ENCODE results near the gene NHERF2.

NHERF2 gene

DNA sequence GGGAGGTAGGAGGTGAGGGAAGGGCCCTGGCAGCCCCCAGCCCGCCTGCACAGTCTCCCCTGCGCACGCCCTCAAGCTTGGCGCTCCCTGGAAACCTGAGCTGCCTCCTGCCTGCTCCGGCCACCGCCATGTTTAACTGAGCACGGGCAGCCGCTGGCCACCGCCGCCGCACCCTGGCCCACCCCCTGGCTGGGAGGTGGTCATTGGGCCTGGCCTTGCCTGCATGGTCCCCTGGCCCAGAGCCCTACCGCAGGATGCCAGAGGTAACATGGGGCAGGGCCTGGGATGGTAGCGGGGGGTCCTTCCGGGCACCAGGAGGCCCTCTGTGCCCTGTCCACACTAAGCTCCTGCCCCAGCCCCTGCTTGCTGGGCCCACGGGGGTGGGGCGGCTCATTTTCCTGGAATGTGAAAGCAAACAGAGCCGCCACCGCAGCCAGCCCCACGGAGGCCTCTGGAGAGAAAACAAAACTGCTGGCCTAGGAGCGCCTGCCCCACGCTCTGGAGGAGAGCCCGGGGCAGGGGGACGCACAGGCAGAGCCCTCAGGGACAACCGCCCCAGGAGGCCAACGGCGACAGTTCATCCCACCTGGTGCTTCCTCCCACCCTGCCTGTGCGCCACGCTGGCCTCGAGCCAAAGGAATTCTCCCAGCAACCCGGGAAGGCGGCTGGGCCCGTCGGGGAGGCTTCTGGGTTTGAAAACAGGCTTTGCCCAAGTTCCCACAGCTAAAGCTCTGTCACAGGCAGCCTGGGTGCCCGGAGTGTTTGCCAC lies 8.9 kb downstream of the NHERF2 start:
- Histone ChIP-seq H4K8ac (ENCODE audit: low read length) (peak overlapping the region; percentile 95), H3K27me3 (ENCODE audit: control insufficient read depth in 1 of 2, insufficient read depth in 1 of 2, low read length in 2 of 2) (no peaks in the 10 kb centered on the region), H3K23ac (ENCODE audit: low read length in 2 of 2) (peak overlapping the region in 1 of 2 experiments; percentile 85), H2BK15ac (ENCODE audit: low read depth, poor library complexity, severe bottlenecking) (peak overlapping the region; percentile 97), H3K4me1 (ENCODE audit: control insufficient read depth, insufficient read depth, low read depth, low read length) (peaks cover 88% of the 10 kb centered on the region), H2AFZ (ENCODE audit: low read depth, low read length) (peak overlapping the region; percentile 33), H3K4ac (ENCODE audit: low read depth in 1 of 2, low read length in 2 of 2) (peak overlapping the region; percentile 95 to 100), H3K18ac (ENCODE audit: low read depth in 1 of 2, low read length in 2 of 2) (peak overlapping the region; percentile 75 to 96), H3K14ac (ENCODE audit: low read length in 2 of 2) (peak overlapping the region in 1 of 2 experiments; percentile 69), H2BK5ac (ENCODE audit: low read depth, low read length, poor library complexity, severe bottlenecking) (peak overlapping the region; percentile 97), H3K9ac (ENCODE audit: low read length) (peak overlapping the region; percentile 77), H3K36me3 (ENCODE audit: control insufficient read depth in 1 of 2, insufficient read depth in 2 of 2, low read depth in 1 of 2, low read length in 2 of 2) (peaks cover 0 to 61% of the 10 kb centered on the region in 2 experiments), H3K4me3 (ENCODE audit: insufficient read depth in 1 of 2, low read depth in 1 of 2, low read length in 2 of 2) (peak overlapping the region; percentile 7 to 49), H3K4me2 (ENCODE audit: low read length, poor library complexity, severe bottlenecking) (peak overlapping the region; percentile 49), H2BK120ac (ENCODE audit: low read depth, low read length) (peak overlapping the region; percentile 99), H3K79me1 (replicated peaks; ENCODE audit: low read length, poor library complexity, severe bottlenecking) (peaks cover 12% of the 10 kb centered on the region), H4K91ac (ENCODE audit: low read length) (peak overlapping the region; percentile 99), H2BK12ac (ENCODE audit: low read length in 2 of 2) (peak overlapping the region; percentile 93 to 99), H2AK5ac (ENCODE audit: low read length, severe bottlenecking) (peak overlapping the region; percentile 59), H3K27ac (ENCODE audit: low read length, poor library complexity, severe bottlenecking) (peak overlapping the region; percentile 97), H3K9me3 (ENCODE audit: control insufficient read depth, low read length) (no peaks in the 10 kb centered on the region)
- WGBS = 51% methylated on average over 34 of the region's 34 CpGs
- DNase-seq = peak; percentile 85

GRCh38 chr16:2036200-2036966 lies 9.7 kb downstream of the NHERF2 start:
- DNase-seq = no peak
- Histone ChIP-seq H4K91ac (ENCODE audit: low read length) (peak overlapping the region; percentile 99), H2AFZ (ENCODE audit: low read depth, low read length) (no peak overlapping the region), H3K9ac (ENCODE audit: low read length) (peak overlapping the region; percentile 77), H3K36me3 (ENCODE audit: control insufficient read depth in 1 of 2, insufficient read depth in 2 of 2, low read depth in 1 of 2, low read length in 2 of 2) (peaks cover 0 to 54% of the 10 kb centered on the region in 2 experiments), H3K9me3 (ENCODE audit: control insufficient read depth, low read length) (no peaks in the 10 kb centered on the region), H2AK5ac (ENCODE audit: low read length, severe bottlenecking) (peak overlapping the region; percentile 37), H3K18ac (ENCODE audit: low read depth in 1 of 2, low read length in 2 of 2) (peak overlapping the region; percentile 75 to 96), H2BK15ac (ENCODE audit: low read depth, poor library complexity, severe bottlenecking) (peak overlapping the region; percentile 97), H3K4me2 (ENCODE audit: low read length, poor library complexity, severe bottlenecking) (no peak overlapping the region), H3K27ac (ENCODE audit: low read length, poor library complexity, severe bottlenecking) (peak overlapping the region; percentile 97), H3K27me3 (ENCODE audit: control insufficient read depth in 1 of 2, insufficient read depth in 1 of 2, low read length in 2 of 2) (no peaks in the 10 kb centered on the region), H2BK5ac (ENCODE audit: low read depth, low read length, poor library complexity, severe bottlenecking) (peak overlapping the region; percentile 97), H3K14ac (ENCODE audit: low read length in 2 of 2) (peak overlapping the region in 1 of 2 experiments; percentile 5), H2BK120ac (ENCODE audit: low read depth, low read length) (peak overlapping the region; percentile 99), H3K23ac (ENCODE audit: low read length in 2 of 2) (peak overlapping the region in 1 of 2 experiments; percentile 85), H3K4me3 (ENCODE audit: insufficient read depth in 1 of 2, low read depth in 1 of 2, low read length in 2 of 2) (peak overlapping the region; percentile 7 to 49), H2BK12ac (ENCODE audit: low read length in 2 of 2) (peak overlapping the region; percentile 75 to 99), H4K8ac (ENCODE audit: low read length) (peak overlapping the region; percentile 94), H3K4ac (ENCODE audit: low read depth in 1 of 2, low read length in 2 of 2) (peak overlapping the region; percentile 84 to 95), H3K4me1 (ENCODE audit: control insufficient read depth, insufficient read depth, low read depth, low read length) (peaks cover 90% of the 10 kb centered on the region), H3K79me1 (replicated peaks; ENCODE audit: low read length, poor library complexity, severe bottlenecking) (peaks cover 10% of the 10 kb centered on the region)
- 92% methylated on average over 47 of the region's 47 CpGs for WGBS

GRCh38 chr16:2037115-2037514 lies 10.4 kb downstream of the NHERF2 start:
- peak overlapping the region in 1 of 2 experiments; percentile 38 for H3K18ac ChIP-seq (ENCODE audit: low read depth in 1 of 2, low read length in 2 of 2)
- H3K79me1 ChIP-seq (replicated peaks; ENCODE audit: low read length, poor library complexity, severe bottlenecking) = peaks cover 10% of the 10 kb centered on the region
- no peaks in the 10 kb centered on the region for H3K27me3 ChIP-seq (ENCODE audit: control insufficient read depth in 1 of 2, insufficient read depth in 1 of 2, low read length in 2 of 2)
- H3K9ac ChIP-seq (ENCODE audit: low read length) = no peak overlapping the region
- no peak overlapping the region for H2BK5ac ChIP-seq (ENCODE audit: low read depth, low read length, poor library complexity, severe bottlenecking)
- H3K4me3 ChIP-seq (ENCODE audit: insufficient read depth in 1 of 2, low read depth in 1 of 2, low read length in 2 of 2) = no peak overlapping the region
- WGBS = 93% methylated on average over 15 of the region's 15 CpGs
- peak overlapping the region; percentile 4 for H2AK5ac ChIP-seq (ENCODE audit: low read length, severe bottlenecking)
- peak overlapping the region; percentile 34 to 86 for H2BK12ac ChIP-seq (ENCODE audit: low read length in 2 of 2)
- peak overlapping the region; percentile 53 for H2BK15ac ChIP-seq (ENCODE audit: low read depth, poor library complexity, severe bottlenecking)
- no peaks in the 10 kb centered on the region for H3K9me3 ChIP-seq (ENCODE audit: control insufficient read depth, low read length)
- H3K4ac ChIP-seq (ENCODE audit: low read depth in 1 of 2, low read length in 2 of 2) = peak overlapping the region in 1 of 2 experiments; percentile 58
- no peak overlapping the region for H3K23ac ChIP-seq (ENCODE audit: low read length in 2 of 2)
- peaks cover 94% of the 10 kb centered on the region for H3K4me1 ChIP-seq (ENCODE audit: control insufficient read depth, insufficient read depth, low read depth, low read length)
- no peak overlapping the region for H4K8ac ChIP-seq (ENCODE audit: low read length)
- H3K4me2 ChIP-seq (ENCODE audit: low read length, poor library complexity, severe bottlenecking) = no peak overlapping the region
- no peak for DNase-seq
- H2BK120ac ChIP-seq (ENCODE audit: low read depth, low read length) = no peak overlapping the region
- no peak overlapping the region for H4K91ac ChIP-seq (ENCODE audit: low read length)
- peaks cover 0 to 53% of the 10 kb centered on the region in 2 experiments for H3K36me3 ChIP-seq (ENCODE audit: control insufficient read depth in 1 of 2, insufficient read depth in 2 of 2, low read depth in 1 of 2, low read length in 2 of 2)
- H3K27ac ChIP-seq (ENCODE audit: low read length, poor library complexity, severe bottlenecking) = no peak overlapping the region
- H2AFZ ChIP-seq (ENCODE audit: low read depth, low read length) = no peak overlapping the region
- H3K14ac ChIP-seq (ENCODE audit: low read length in 2 of 2) = peak overlapping the region in 1 of 2 experiments; percentile 5
